GM19372 (cell line): ENCODE measurements around the gene LAMTOR3.

Experiments
- ATAC-seq: cut with Tn5 transposase; IDR thresholded peaks from one replicate; pipeline ENCODE4 v1.9.1; 2021; ENCODE audit warnings: mild to moderate bottlenecking, low read depth, moderate library complexity; ENCODE audit not compliant: unreplicated experiment

LAMTOR3 gene

DNA sequence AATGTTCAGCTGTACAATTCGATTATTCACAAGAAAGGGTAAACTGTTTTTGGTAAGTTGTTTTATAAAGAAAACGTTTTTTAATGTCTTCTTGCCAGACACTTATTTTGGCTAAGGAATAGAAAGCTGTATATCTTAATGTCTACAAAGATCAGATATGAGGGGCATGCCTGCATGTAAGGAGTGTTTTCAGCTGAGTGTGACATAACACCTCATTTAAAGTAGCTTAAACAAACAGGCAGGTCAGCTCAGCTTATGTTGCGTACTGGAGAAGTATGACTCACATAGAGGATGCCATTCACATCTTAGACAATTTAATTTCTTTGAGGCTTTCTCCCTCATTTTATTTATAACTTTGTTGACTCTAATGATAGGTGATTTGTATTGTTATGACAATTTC lies 30.4 kb downstream of the LAMTOR3 start:
- ATAC-seq: no peak

DNA sequence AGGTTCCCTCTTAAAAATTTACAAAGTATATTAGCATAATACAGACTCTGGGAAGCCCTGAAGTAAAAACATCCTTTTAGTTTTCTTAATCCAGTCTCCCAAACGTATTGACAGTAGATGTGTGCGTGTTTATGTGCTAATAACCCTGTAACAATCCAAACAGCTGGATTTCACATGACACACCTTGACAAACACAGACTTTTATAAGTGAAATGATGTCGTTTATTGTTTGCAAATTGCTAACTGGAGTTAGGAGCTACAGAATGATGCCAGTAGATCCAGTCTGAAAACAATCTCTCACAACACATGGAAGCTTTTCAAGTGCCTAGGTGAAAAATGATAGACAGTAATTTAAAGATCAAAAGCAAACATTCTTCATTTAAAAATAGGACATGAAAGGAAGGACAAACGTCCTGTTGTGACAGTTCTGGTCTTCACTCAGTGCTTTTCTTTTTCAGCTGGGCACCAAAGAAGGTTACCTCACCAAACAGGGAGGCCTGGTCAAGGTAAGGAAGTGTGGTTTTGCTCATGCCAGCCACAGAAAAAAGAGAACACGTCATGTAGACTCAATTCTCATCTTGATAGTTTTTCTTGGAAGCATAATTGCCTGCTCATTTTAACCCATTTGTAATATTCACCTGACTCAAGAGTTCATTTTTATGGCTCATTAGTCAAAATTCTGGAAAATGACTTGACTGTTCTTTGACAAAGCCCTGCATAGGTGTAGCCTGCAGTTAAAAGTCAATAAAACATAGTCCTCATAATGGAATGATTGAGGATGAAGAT lies 32.9 kb downstream of the LAMTOR3 start:
- no peak for ATAC-seq

DNA sequence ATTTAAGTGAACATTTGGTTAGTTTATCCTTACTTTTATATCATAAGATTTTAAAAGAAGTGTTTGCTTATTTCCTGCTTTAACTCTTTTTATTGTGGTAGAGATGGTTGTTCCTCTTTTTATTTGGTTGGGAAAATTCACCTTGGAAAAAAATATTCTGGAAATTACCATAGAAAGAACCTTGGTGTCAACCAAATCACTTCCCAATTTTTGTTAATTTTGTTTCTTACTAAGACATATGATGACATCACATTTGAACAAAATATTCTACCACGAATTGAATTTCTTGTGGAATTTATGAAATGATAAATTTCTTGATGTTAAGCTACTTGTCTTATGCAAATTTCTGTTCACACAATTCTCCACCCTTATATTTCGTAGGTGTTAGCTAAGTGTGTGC lies 33.7 kb downstream of the LAMTOR3 start:
- ATAC-seq: no peak

DNA sequence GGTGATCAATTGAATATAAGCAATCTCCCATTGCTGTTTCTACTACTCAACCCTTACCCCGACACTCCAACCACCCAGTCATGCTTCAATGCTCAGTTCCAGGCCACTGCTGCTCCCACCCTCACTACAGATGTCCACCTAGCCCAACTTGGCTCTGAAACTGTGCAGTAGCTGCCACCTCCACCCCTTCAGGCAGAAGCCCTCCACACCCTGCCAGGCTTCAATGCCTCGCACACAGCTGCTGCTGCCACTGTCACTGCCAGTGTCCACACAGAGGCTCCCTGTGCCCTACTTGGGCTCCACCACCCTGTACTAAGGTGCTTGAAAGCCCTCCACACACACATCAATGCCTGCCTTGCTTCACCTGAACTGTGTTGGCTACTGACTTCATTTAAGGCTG lies 34.6 kb downstream of the LAMTOR3 start:
- peak; percentile 30 for ATAC-seq

DNA sequence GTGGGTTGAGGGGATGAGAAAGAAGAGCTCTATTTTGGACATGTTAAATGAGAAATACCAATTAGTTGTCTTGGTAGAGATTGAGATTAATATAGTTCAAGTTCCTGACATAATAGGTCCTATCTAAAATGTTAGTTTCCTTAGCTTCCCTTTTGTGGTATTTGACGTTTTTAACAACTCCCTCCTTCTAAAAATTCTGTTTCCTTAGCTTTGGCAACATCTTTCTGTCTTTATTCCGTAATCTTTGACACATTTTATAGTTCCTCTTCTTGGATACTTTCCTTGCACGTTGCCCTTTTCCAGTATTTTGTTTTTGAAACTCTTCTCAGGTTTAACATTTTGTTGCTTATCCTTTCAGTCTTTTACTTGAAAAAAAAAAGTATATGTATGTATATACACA lies 36.9 kb downstream of the LAMTOR3 start:
- no peak for ATAC-seq

DNA sequence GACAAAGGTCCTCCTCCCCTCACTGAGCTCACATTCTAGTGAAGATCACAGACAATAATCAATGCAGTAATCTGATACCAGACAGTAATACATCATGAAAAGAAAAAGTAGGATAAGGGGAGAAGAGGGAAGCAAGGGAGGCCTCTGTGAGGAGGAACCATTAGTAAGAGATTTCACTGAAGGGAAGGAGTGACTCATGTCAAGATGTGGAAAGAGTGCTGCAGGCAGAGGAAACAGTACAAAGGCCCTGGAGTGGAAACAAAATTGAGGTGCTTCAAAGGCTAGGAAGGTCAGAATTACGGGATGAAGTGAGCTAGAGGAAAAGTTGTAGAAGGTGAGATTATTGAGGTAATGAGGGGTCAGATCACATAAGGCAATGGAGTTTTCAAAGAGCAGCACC lies 38.1 kb downstream of the LAMTOR3 start:
- ATAC-seq: no peak

DNA sequence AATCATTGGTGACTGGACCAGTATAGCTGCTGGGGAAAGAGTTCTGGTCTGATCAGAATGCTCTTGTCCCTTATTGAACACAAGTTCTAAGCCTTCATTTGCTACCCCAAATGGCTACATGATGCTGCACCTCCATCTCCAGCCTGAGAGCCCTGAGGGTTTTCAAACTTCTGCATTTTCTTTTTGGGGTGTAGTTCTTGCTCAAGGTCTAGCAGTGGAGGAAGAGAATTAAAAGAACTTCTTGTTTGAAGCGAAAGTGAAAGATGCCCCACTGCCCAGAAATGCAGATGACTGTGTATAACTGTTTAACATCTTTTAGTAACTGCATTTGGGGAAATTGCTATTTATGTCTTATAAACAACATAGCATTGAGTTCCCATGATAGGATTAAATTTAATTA lies 38.5 kb downstream of the LAMTOR3 start:
- ATAC-seq: peak; percentile 43

DNA sequence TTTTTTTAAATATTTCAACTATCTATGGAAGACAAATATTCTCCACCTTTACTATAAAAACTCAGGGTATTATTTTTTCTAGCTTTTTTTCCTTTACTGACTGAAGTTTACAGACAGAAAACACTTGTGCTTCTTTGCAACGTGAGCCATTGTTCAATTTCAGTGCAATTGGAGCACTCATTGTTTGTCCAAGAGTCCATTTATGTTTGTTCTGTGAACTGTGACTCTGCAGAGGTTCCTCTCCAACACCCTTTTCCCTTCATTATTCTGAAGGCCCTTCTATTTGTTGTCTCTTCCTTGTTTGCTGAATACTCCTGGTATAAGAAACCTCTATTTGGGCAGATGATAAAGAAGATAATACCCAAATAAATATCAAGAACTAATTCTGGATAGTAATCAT lies 40.2 kb downstream of the LAMTOR3 start:
- no peak for ATAC-seq

DNA sequence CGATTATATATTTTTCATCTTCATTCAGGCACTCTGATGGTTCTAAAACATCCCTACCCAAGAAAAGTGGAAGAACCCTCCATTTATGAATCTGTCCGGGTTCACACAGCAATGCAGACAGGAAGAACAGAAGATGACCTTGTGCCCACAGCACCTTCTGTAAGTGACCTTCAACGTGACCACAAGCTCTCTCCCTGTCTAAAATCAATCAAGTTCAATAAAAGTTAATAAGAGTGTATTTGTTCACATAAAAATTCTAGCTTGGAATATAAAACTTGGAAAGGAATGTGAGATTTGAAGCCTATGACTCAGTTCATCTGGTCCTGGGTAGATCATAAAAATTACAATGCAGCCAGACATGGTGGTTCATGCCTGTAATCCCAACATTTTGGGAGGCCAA lies 41.0 kb downstream of the LAMTOR3 start:
- ATAC-seq: no peak

DNA sequence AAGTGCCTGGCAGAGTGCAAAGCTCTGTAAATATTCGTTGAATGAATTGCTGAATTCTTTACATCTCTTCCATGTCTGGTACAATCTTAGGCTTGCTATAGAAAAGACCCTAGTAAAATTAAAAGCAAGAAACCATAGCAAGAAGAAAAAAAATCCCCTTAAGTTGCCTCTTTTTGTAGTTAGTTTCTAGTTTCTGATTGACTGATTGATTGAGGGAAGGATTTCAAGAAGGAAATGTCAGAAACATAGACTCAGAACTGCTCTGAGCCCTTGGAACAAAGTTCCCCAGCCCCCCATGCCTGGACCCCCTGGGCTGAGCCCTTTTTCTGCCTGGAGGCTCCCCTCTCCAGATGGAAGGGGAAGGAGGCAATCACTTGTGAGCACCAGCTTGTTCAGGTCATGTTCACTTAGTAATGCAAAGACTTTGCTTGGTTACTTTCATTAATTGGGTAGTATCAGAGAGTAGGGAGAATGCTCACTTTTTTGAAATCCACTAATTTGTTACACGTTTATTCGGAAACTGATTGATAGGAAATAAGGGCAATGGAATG lies 42.0 kb downstream of the LAMTOR3 start:
- no peak for ATAC-seq

DNA sequence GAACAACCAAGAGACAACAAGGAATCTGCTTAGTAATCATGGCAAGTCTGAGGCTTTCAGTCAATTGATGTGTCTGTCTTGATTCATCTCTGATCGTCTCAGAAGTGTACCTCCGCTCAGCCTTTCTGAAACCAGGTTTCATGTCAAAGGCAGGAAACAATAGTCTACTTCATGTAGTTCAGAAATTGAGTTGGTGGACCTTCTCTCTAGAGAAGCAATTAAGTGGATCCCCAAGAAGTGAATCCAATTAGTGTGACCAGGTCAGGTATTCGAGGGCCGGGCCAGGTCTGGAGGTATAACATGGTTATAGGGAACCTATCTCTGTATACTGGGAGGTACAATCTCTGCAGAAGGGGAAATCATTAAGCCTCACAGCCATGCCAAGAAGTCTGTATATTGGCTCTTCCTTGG lies 45.6 kb downstream of the LAMTOR3 start:
- ATAC-seq: peak; percentile 35

DNA sequence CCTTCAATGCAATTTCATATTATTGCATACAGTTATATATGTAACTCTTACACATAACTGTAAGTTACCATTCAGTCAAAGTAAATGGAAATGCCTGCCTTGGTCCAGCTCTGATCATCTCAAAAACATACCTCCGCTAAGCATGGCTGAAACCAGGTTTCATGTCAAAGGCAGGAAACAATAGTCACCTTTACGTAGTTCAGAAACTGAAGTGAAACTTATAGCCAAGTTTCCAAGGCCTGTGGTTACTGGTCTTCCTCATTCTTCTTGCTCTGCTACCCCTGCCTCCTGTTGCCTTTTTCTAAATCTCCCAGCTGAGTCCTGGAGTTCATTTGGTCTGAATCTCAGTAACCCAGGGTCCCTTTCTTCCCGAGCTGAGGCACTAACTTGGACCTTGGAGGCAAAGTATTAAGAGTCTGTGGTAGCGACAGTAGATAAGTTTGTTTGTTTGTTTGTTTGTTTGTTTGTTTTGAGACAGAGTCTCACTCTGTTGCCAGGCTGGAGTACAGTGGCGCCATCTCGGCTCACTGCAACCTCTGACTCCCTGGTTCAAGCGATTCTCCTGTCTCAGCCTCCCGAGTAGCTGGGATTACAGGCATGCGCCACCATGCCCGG lies 46.8 kb downstream of the LAMTOR3 start:
- peak; percentile 61 for ATAC-seq

DNA sequence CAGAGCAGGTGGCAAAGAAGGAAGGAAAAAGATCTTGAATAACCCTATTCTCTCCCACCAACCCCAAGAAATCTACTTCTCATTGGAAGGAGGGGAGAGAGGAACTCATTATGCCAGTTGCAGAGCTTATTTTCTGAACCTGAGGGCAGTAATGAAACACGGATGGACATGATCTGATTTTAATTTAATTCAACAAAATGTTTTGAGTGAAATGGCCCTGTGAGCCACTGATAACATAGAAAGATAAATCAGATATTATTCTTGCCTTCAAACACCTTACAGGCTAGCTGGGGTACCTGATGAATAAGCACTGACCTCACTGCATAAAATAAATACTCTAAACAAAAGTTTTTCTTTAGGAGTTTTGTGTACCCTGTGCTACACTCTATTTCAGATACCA lies 47.3 kb downstream of the LAMTOR3 start:
- no peak for ATAC-seq

DNA sequence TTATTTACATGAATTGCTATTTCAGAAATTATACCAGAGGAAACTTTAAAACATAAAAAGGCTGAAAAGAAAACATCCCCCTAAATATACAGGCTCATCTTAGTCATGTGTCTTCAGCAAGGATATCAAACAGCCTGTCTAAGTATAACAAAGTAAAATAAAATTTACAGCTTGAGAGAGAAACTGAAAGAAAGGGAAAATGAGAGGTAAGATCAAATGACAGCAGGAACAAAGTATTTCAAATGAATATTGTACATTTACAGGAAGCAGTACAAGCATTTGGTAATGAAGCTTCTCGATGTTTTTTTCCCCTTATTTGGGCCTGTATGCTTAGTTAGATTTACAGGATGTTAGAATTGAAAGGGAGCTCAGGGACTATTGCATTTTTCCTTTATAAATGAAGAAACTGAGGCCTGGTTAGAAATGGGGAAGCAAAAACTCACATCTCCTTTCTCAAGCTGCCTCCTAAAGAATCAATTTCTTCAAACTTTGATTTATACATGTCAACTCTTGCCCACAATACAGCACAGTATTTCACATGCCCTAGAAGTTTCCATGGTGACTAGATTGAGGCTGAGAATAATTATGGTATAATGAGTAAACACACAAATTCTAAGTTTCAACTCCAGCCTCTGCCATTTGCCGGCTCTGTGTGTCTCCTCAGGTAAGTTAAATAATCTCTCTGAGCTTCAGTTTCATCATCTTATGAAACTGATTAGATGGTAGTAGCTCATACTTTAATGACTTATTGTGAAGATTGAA lies 48.3 kb downstream of the LAMTOR3 start:
- peak; percentile 18 for ATAC-seq

DNA sequence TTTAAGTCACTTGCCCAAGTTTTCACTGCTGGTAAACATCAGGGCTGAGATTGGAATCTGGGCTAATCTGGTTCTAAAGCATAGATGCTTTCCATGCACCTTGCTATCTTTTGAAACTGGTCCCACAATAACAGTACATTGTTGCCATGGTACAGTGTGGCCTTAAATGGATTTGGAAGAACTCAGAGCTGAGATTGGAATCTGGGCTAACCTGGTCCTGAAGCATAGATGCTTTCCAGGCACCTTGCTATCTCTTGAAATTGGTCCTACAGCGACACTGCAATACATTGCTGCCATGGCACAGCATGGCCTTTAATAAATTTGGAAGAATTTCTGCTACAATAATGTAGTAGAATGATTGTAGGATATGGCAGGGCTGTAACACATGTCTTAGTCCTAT lies 49.0 kb downstream of the LAMTOR3 start:
- ATAC-seq: no peak

DNA sequence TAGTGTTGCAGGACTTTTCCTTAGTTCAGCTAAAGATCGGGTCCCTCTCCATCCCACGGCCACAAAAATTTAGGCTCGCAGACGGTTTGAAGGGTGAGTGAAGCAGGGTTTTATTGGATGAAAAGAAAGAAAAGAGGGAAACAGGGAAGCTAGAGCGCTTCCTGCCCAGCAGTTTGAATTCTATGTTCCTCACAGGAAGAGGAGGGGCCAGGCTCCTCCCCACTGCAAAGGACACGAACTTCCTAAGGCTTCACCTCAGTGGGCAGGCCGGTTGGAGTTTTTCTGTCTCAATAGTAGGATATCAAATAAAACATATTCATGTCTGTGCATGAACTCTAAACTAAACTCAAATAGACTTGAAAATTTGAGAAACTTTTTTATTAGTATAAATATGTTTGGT lies 50.2 kb downstream of the LAMTOR3 start:
- ATAC-seq: no peak

DNA sequence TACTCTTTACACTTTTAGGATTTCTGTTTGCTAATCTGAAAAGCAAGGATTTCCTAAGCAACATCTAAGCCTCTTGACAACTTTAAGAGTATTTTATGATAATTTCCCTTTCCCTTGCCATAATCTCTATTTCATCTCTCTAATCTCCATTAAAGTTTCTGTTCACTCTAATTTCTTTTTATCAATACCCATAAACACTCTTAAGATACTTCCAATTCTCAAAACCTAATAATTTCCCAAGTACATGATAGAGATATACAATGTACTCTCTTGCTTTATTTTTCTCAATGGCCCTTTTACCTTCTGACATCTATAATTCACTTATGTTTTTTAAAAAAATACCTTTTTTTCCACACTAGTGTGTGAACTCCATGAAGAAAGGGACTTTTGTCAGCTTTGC lies 50.8 kb downstream of the LAMTOR3 start:
- no peak for ATAC-seq

DNA sequence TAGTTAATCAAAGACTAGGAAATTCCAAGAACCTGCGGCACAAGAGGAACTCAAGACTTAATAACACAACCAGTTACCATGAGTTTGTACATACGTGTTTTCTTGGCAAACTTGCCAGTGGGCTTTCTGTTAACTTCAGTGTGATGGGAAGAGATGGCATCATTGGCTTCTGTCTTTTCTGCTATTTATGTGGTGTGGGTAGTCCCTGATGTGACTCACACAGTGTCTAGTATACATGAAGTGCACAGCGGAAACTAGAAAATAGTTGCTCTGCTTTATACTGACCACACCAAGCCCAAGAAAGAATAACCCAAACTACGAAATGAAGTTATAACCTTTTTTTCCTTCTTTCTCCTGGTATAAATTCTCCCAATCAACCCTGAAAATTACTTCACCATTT lies 53.1 kb downstream of the LAMTOR3 start:
- peak; percentile 51 for ATAC-seq

DNA sequence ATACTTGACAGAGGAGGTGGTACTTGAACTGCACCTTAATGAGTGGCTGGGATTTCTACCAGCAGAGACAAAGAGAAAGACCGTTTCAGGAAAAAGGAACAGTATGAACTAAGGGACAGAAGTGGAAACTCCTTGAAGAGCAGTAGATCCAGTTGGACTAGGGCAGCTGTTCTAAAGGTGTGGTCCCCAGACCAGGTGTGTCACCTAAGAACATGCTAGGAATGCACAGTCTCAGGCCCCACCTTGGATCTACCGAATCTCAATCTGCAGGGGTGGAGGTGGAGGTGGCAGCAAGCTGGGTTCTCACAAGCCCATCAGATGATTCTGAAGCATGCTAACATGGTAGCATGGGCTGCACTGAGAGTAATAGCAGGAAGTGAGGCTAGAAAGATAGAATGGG lies 55.3 kb downstream of the LAMTOR3 start:
- no peak for ATAC-seq

DNA sequence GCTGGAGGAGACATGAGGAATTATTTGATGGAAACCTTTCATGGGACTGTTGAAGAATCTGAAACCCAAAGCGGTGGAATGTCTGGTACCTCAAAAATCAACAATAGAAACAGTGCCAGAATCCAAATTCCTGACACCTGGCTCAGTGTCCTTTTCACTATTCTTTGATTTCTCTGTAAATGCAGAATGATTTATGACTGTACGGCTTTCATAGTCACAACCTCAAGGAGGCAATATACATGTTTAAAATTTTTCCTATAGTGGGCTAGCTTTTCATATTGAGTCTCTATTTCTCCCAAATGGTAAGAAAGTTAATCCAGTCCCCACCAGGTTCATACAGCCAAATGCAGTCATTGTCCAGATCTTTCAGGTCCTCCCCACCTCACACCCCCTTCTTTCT lies 58.3 kb downstream of the LAMTOR3 start:
- ATAC-seq: no peak

DNA sequence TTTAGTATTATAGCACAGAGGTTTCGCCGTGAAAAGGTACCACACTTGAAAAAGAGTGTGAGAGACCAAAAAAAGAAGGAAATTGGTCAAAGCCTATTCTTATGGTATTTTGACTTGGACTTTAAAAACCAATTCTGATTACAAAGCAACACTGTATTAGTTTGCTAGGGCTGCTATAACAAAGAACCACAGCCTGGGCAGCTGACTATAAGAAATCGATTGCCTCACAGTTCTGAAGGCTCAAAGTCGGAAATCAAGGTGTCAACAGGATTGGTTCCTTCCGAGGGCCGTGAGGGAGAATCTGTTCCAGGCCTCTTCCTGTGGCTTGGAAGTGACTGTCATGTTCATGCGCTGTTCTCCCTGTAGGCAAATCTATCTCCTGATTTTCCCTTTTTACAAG lies 59.7 kb downstream of the LAMTOR3 start:
- ATAC-seq: no peak
